ENCODE measurements around the gene ANAPC2.

Gene ANAPC2

GRCh38 chr9:137164370-137165249, 23.8 kb downstream of the ANAPC2 start:
- no peak for DNase-seq (ENCODE audit: low read depth in 2 of 3, low spot score in 1 of 3)

DNA sequence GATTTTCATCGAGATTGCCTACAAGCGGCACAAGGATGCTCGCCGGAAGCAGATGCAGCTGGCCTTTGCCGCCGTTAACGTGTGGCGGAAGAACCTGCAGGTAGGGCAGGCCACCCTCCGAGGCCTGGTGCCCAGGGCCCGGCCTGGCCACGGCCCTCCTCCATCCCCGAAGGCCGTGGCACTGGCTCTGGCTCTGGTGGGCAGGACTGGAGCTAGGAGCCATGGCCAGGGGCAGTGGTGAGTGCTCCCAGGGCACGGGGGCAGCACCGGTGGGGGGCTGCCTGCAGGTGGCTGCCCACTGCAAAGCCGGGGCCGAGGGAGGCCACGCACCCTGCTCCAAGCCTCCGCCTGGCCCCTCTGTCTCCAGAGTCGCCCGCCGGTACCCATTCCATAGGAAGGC, 24.6 kb downstream of the ANAPC2 start:
- no peak for DNase-seq (ENCODE audit: low read depth in 2 of 3, low spot score in 1 of 3)

DNA sequence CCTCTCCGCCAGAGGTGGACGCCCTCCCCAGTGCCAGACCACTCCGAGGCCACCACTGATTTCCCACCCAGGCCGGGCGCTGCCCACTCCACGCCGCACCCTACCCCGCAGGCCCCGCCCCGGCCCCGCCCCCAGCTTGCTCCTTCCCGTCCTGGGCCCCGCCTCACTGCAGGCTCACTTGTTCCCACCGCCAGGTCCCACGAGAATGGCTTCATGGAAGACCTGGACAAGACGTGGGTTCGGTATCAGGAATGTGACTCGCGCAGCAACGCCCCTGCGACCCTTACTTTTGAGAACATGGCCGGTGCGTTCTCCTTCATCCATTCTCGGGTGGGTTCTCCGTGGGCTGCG, 25.0 kb downstream of the ANAPC2 start:
- DNase-seq (ENCODE audit: low read depth in 2 of 3, low spot score in 1 of 3) = no peak

- no peak for DNase-seq (ENCODE audit: low read depth in 2 of 3, low spot score in 1 of 3)
Observed at GRCh38 chr9:137162505-137163364, 25.6 kb downstream of the ANAPC2 start.

GRCh38 chr9:137161558-137162486, 26.5 kb downstream of the ANAPC2 start:
- DNase-seq (ENCODE audit: low read depth in 2 of 3, low spot score in 1 of 3) = no peak

- no peak for DNase-seq (ENCODE audit: low read depth in 2 of 3, low spot score in 1 of 3)
Observed at GRCh38 chr9:137160716-137161557, 27.4 kb downstream of the ANAPC2 start.

- DNase-seq (ENCODE audit: low read depth in 2 of 3, low spot score in 1 of 3) = no peak
Observed at GRCh38 chr9:137160054-137160425, 28.3 kb downstream of the ANAPC2 start.

DNA sequence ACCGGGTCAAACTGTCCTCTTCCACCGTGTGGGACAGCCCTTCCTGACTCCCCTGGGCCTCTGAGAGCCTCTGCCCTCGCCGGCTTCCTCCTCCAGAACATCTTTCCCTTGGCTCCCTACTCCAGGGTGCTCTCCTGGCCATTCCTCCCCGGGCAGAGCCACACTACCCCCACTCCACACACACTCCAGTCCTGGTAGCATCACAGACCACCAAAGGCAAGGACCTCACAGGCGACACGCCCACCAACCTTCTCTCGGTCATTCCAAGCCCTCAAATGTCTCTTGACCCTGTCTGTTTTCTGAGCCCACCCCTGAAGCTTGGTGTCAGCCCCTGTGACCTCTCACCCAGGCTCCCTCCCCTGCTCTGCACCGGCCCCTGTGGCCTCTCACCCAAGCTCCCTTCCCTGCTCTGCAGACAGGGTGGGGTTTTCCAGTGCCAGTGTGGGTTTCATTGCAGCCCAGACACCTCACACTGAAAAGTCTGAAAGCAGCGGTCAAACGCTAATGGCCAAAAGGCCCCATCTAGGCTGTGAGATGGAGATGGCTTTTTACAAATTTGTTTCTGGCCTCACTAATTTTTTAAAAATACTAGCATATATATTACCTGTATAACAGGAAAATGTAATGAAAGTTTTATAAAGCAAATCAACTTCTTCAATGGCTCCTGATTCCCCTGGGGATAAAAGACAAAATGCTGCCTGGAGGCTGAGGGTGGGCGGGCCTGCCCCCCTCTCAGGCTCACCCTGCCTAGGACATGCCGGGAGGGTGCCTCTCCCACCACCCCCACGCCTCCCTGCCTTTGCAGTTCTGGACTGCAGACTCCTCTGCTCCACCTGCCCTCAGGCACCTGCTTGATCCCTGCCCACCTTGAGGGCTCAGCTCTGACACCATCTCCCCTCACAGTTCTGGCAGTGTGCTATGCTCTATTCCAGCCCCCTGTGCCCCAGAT, 29.0 kb downstream of the ANAPC2 start:
- no peak for DNase-seq (ENCODE audit: low read depth in 2 of 3, low spot score in 1 of 3)

DNA sequence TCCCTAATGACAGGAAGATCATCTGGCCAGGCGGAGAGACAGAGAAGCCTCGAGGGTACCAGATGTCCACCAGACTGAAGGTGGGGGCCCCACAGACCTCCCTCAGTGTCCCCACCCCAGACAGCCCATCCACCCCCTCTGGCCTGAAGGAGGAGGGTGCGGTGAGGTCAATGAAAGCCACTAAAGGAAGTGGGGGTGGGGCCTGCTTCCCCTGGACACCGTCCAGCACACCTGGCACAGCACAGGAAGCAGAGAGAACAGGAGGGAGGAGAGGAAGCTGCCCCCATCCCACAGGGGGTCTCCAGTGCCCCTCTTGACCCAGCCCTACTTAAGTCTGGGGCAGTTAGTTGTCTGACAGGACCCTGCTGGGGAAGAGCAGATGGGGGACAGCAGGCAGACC, 29.7 kb downstream of the ANAPC2 start:
- DNase-seq (ENCODE audit: low read depth in 2 of 3, low spot score in 1 of 3) = no peak

DNA sequence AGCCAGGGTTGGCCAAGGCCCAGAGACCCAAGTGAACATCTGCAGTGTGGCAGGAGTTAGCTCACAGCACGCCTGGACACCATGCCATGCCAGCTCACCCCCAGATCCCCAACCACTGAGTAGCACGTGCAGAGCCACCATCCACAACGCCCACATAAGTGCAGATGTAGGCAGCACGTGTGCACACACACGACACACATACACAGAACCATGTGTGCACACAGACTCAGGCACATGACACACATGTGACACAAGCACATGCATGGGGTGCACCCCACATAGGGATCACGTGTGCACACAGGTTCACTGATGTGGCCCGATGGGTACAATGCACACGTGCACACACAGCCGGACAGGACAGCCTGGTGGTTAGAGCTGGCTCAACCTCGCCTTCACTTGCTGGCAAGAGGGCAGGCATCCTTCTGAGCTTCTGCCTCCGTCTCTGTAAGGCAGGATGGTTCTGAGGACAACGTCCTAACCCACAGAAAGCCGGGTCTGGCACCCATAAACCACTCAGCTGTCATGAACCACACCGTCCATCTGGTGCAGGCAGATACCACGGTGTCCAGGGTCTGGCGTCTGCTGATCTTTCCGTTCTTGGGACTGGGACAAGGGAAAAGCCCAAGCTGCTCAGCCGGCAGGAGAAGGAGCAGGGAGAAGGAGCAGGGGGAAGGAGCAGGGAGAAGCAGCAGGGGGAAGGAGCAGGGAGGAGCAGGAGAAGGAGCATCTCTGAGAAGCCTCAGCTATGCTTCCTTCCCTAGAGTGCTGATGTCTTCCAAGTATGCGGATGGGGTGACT, 30.5 kb downstream of the ANAPC2 start:
- DNase-seq (ENCODE audit: low read depth in 2 of 3, low spot score in 1 of 3) = no peak

GRCh38 chr9:137156567-137157375, 31.6 kb downstream of the ANAPC2 start:
- DNase-seq (ENCODE audit: low read depth in 2 of 3, low spot score in 1 of 3) = peak; percentile 51 to 55 (median 53)

DNA sequence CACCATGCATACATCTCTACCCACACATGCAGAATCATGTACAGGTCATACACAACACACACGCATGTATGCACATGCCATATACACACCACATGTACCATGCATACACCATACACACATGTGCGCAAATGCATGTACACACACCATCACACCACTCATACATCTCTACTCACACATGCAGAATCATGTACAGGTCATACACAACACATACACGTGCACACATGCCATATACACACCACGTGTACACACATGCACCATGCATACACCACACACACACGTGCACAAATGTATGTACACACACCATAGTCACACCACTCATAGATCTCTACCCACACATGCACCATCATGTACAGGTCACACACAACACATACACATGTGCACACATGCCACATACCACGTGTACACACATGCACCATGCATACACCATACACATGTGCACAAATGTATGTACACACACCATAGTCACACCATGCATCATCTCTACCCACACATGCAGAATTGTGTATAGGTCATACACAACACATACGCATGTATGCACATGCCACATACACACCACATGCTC, 35.4 kb downstream of the ANAPC2 start:
- no peak for DNase-seq (ENCODE audit: low read depth in 2 of 3, low spot score in 1 of 3)

DNA sequence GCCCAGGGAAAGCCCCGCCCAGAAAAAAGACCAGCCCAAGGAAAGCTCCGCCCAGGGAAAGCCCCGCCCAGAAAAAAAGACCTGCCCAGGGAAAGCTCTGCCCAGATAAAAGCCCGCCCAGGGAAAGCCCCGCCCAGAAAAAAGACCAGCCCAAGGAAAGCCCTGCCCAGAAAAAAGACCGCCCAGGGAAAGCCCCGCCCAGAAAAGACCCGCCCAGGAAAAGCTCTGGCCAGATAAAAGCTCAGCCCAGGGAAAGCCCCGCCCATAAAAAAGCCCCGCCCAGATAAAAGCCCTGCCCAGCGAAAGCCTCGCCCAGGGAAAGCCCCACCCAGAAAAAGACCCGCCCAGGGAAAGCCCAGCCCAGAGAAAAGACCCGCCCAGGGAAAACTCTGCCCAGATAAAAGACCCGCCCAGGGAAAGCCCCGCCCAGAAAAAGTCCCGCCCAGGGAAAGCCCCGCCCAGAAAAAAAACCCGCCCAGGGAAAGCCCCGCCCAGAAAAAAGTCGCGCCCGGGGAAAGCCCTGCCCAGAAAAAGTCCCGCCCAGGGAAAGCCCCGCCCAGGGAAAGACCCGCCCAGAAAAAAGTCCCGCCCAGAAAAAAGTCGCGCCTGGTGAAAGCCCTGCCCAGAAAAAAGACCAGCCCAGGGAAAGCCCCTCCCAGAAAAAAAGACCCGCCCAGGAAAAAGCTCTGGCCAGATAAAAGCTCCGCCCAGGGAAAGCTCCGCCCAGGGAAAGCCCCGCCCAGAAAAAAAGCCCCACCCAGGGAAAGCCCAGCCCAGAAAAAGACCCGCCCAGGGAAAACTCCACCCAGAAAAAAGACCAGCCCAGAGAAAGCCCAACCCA, 37.5 kb downstream of the ANAPC2 start:
- DNase-seq (ENCODE audit: low read depth in 2 of 3, low spot score in 1 of 3) = peak; percentile 51 to 79 (median 76)

GRCh38 chr9:137149942-137150616, 38.3 kb downstream of the ANAPC2 start:
- peak in 1 of 3 donors; percentile 48 for DNase-seq (ENCODE audit: low read depth in 2 of 3, low spot score in 1 of 3)

GRCh38 chr9:137149363-137149762, 39.0 kb downstream of the ANAPC2 start:
- no peak for DNase-seq (ENCODE audit: low read depth in 2 of 3, low spot score in 1 of 3)

DNA sequence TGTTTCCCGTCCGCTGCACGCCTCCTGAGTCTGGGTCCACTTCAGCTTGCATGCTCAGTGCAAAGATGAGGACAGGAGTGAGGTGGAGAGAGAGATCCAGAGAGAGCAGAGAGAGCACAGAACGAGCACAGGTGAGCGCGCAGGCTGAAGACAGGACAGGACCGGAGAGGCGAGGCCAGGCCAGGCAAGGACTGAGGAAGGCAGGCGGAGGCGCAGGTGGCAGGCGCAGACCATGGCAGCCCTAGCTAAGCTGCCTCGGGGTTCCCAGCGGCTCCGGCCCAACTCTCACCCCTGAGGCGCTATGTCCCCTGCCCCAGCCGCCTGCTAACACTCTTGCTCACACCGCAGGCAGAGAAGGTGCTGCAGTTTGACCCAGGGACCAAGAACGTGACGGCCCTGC, 39.7 kb downstream of the ANAPC2 start:
- DNase-seq (ENCODE audit: low read depth in 2 of 3, low spot score in 1 of 3) = no peak
